Thyroid gland (tissue), 4 donors: ENCODE results near the gene KCNJ14.

Source experiments
- CTCF ChIP-seq, 6 experiments: fragments of 200-600 bp in 3 of 6; fragments of 450-650 bp in 3 of 6; sonication (generic) in 3 of 6; IDR thresholded peaks; one replicate each; pipeline ENCODE4 v1.5.1; 2016 to 2019; ENCODE audit warnings: antibody characterized with exemption in 6 of 6, mild to moderate bottlenecking in 2 of 6, inconsistent platforms in 1 of 6, moderate library complexity in 1 of 6
- POLR2A ChIP-seq, 2 donors: fragments of 450-650 bp; IDR thresholded peaks; one replicate each; pipeline ENCODE4 v1.6.1; 2017; ENCODE audit warnings: antibody characterized with exemption in 2 of 2, mild to moderate bottlenecking in 2 of 2, moderate library complexity in 1 of 2

DNA sequence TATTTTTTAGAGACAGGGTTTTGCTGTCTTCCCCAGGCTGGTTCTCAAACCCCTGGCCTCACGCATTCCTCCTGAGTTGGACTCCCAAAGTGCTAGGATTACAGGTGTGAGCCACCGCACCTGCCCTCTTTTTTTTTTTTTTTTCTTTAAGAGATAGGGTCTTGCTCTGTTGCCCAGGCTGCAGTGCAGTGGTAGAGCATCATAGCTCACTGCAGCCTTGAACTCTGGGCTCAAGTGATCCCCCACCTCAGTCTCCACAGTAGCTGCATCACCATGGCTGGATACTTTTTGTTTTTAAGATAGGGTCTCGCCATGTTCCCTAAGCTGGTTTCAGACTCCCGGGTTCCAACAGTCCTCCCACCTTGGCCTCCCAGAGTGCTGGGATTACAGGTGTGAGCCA is 1.5 kb downstream of the KCNJ14 start:
- TF ChIP-seq POLR2A (IDR thresholded peaks at IDR 0.05) (no peak), CTCF (IDR thresholded peaks at IDR 0.05) (no peak)
